ENCODE data around the gene CAMK2N2.

The CAMK2N2 gene

DNA sequence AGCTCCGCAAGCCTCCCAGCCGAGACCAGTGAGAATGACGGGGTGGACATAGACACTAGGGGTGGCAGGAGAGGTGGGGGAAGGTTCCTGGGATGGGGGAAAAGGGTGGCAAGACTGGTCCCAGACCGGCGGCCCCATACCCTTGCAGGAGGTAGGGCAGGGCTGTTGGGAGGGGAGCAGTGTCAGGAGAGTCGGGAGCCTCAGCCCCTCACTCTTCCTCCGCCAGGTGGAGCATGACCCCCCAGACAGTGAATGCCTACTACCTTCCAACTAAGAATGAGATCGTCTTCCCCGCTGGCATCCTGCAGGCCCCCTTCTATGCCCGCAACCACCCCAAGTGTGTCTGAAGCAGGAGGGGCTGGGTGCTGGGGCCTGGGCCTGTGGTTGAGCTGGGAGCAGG lies 29.0 kb upstream of the CAMK2N2 start:
- CTCF ChIA-PET = interaction anchor here (0.8 to 2.3 kb wide), 5 partner anchors 13 to 393 kb away, joined by 3 to 8 read pairs (median 5); no protein-coding TSS in a partner anchor
- 100% methylated on average over 7 of the region's 10 CpGs for WGBS (ENCODE audit: insufficient coverage)
- POLR2A ChIA-PET = no interaction called here
- DNase-seq = no peak
- Histone ChIP-seq H3K4me1 (ENCODE audit: control extremely low read depth in 1 of 4, control insufficient read depth in 4 of 4, insufficient read depth in 4 of 4, low read length in 3 of 4) (peaks cover 0 to 4% (median 0%) of the 10 kb centered on the region in 4 experiments), H3K9me3 (ENCODE audit: control extremely low read depth in 1 of 5, control insufficient read depth in 4 of 5, insufficient read depth in 2 of 5, low read depth in 1 of 5, low read length in 4 of 5) (no peaks in the 10 kb centered on the region), H3K4me3 (ENCODE audit: control insufficient read depth in 1 of 7, extremely low read depth in 1 of 7, insufficient read depth in 4 of 7, low read depth in 2 of 7, low read length in 6 of 7) (no peak overlapping the region), H3K27ac (ENCODE audit: insufficient read depth in 1 of 2, low read depth in 1 of 2, low read length in 2 of 2, poor library complexity in 1 of 2, severe bottlenecking in 2 of 2) (no peak overlapping the region), H3K27me3 (replicated peaks in 2 of 5; ENCODE audit: control insufficient read depth in 4 of 5, insufficient read depth in 5 of 5, low read length in 4 of 5) (peaks cover 0 to 8% (median 4%) of the 10 kb centered on the region in 5 experiments), H3K36me3 (ENCODE audit: control insufficient read depth in 4 of 4, insufficient read depth in 4 of 4, low read length in 3 of 4) (no peaks in the 10 kb centered on the region)

DNA sequence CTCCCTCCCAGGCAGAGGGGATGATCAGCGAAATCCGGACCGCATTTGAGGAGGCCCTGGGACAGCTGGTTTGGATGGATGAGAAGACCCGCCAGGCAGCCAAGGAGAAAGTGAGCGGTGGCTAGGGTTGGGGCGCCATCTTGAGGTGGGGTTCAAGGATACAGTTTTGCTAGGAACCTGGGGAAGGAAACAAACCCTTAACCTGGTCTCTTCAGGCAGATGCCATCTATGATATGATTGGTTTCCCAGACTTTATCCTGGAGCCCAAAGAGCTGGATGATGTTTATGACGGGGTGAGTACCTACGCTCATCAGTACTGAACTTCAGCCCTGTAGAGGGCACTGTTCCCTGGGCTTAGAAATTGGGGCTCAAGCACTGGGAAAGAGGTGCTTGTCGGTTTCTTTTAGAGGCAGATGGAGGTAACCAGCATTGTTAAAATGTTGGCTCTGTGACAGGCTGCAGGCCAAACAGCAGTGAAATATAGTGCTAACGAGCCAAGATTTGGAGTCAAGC lies 28.1 kb upstream of the CAMK2N2 start:
- H3K27me3 ChIP-seq (replicated peaks in 2 of 5; ENCODE audit: control insufficient read depth in 4 of 5, insufficient read depth in 5 of 5, low read length in 4 of 5) = peaks cover 0 to 8% (median 4%) of the 10 kb centered on the region in 5 experiments
- 16% methylated on average over 7 of the region's 10 CpGs for WGBS (ENCODE audit: insufficient coverage)
- H3K9me3 ChIP-seq (ENCODE audit: control extremely low read depth in 1 of 5, control insufficient read depth in 4 of 5, insufficient read depth in 2 of 5, low read depth in 1 of 5, low read length in 4 of 5) = no peaks in the 10 kb centered on the region
- ChIA-PET CTCF (interaction anchor here (0.8 to 2.3 kb wide), 9 partner anchors 21 to 394 kb away, joined by 3 to 8 read pairs (median 4); no protein-coding TSS in a partner anchor), POLR2A (no interaction called here)
- no peaks in the 10 kb centered on the region for H3K36me3 ChIP-seq (ENCODE audit: control insufficient read depth in 4 of 4, insufficient read depth in 4 of 4, low read length in 3 of 4)
- no peak overlapping the region for H3K4me3 ChIP-seq (ENCODE audit: control insufficient read depth in 1 of 7, extremely low read depth in 1 of 7, insufficient read depth in 4 of 7, low read depth in 2 of 7, low read length in 6 of 7)
- H3K27ac ChIP-seq (ENCODE audit: insufficient read depth in 1 of 2, low read depth in 1 of 2, low read length in 2 of 2, poor library complexity in 1 of 2, severe bottlenecking in 2 of 2) = no peak overlapping the region
- DNase-seq = peak; percentile 64 to 79 (median 76)
- H3K4me1 ChIP-seq (ENCODE audit: control extremely low read depth in 1 of 4, control insufficient read depth in 4 of 4, insufficient read depth in 4 of 4, low read length in 3 of 4) = peaks cover 0 to 4% (median 0%) of the 10 kb centered on the region in 4 experiments

DNA sequence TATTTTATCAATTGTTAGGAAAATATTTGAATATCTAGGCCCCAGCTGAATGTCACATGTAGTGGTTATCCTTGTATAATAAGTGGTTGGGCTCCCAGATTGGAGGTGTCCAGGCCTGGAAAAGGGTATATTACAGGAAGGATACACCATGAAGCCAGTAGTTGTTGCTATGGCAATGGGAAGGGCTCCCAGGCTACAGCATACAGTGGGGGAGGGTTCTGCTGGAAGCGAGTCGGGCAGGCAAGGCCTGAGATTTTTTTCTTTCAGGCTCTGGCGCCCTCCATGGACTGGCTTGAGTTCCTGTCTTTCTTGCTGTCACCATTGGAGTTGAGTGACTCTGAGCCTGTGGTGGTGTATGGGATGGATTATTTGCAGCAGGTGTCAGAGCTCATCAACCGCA lies 23.3 kb upstream of the CAMK2N2 start:
- H3K4me3 ChIP-seq (ENCODE audit: control insufficient read depth in 1 of 7, extremely low read depth in 1 of 7, insufficient read depth in 4 of 7, low read depth in 2 of 7, low read length in 6 of 7) = no peak overlapping the region
- peaks cover 0 to 9% (median 4%) of the 10 kb centered on the region in 5 experiments for H3K27me3 ChIP-seq (replicated peaks in 2 of 5; ENCODE audit: control insufficient read depth in 4 of 5, insufficient read depth in 5 of 5, low read length in 4 of 5)
- ChIA-PET CTCF (interaction anchor here (1.0 to 1.5 kb wide), 2 partner anchors 10 to 57 kb away, joined by 3 to 4 read pairs; no protein-coding TSS in a partner anchor), POLR2A (no interaction called here)
- WGBS (ENCODE audit: insufficient coverage) = 42% methylated on average over 4 of the region's 4 CpGs
- peak; percentile 39 to 50 (median 45) for DNase-seq
- H3K27ac ChIP-seq (ENCODE audit: insufficient read depth in 1 of 2, low read depth in 1 of 2, low read length in 2 of 2, poor library complexity in 1 of 2, severe bottlenecking in 2 of 2) = no peak overlapping the region
- no peaks in the 10 kb centered on the region for H3K4me1 ChIP-seq (ENCODE audit: control extremely low read depth in 1 of 4, control insufficient read depth in 4 of 4, insufficient read depth in 4 of 4, low read length in 3 of 4)
- H3K9me3 ChIP-seq (ENCODE audit: control extremely low read depth in 1 of 5, control insufficient read depth in 4 of 5, insufficient read depth in 2 of 5, low read depth in 1 of 5, low read length in 4 of 5) = no peaks in the 10 kb centered on the region
- H3K36me3 ChIP-seq (ENCODE audit: control insufficient read depth in 4 of 4, insufficient read depth in 4 of 4, low read length in 3 of 4) = no peaks in the 10 kb centered on the region

DNA sequence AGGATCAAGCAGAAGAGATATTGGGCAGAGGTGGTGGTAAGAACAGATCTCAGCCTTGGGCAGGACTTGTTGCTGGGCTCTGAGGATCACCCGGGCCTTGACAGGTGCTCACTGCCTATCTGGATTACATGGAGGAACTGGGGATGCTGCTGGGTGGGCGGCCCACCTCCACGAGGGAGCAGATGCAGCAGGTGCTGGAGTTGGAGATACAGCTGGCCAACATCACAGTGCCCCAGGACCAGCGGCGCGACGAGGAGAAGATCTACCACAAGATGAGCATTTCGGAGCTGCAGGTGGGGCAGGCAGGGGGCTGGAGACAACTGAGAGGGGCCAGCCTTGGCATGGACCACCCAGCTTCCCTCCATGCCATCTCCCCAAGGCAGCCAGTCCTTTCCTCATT lies 22.3 kb upstream of the CAMK2N2 start:
- H3K4me1 ChIP-seq (ENCODE audit: control extremely low read depth in 1 of 4, control insufficient read depth in 4 of 4, insufficient read depth in 4 of 4, low read length in 3 of 4) = no peaks in the 10 kb centered on the region
- CTCF ChIA-PET = interaction anchor here (1.0 to 2.1 kb wide), 4 partner anchors 11 to 399 kb away, joined by 3 to 8 read pairs (median 4); partner anchors contain the start of gene PARL
- peaks cover 0 to 14% (median 5%) of the 10 kb centered on the region in 5 experiments for H3K27me3 ChIP-seq (replicated peaks in 2 of 5; ENCODE audit: control insufficient read depth in 4 of 5, insufficient read depth in 5 of 5, low read length in 4 of 5)
- no peaks in the 10 kb centered on the region for H3K9me3 ChIP-seq (ENCODE audit: control extremely low read depth in 1 of 5, control insufficient read depth in 4 of 5, insufficient read depth in 2 of 5, low read depth in 1 of 5, low read length in 4 of 5)
- no peak for DNase-seq
- 98% methylated on average over 8 of the region's 8 CpGs for WGBS (ENCODE audit: insufficient coverage)
- H3K4me3 ChIP-seq (ENCODE audit: control insufficient read depth in 1 of 7, extremely low read depth in 1 of 7, insufficient read depth in 4 of 7, low read depth in 2 of 7, low read length in 6 of 7) = no peak overlapping the region
- H3K27ac ChIP-seq (ENCODE audit: insufficient read depth in 1 of 2, low read depth in 1 of 2, low read length in 2 of 2, poor library complexity in 1 of 2, severe bottlenecking in 2 of 2) = no peak overlapping the region
- no peaks in the 10 kb centered on the region for H3K36me3 ChIP-seq (ENCODE audit: control insufficient read depth in 4 of 4, insufficient read depth in 4 of 4, low read length in 3 of 4)
- POLR2A ChIA-PET = no interaction called here

DNA sequence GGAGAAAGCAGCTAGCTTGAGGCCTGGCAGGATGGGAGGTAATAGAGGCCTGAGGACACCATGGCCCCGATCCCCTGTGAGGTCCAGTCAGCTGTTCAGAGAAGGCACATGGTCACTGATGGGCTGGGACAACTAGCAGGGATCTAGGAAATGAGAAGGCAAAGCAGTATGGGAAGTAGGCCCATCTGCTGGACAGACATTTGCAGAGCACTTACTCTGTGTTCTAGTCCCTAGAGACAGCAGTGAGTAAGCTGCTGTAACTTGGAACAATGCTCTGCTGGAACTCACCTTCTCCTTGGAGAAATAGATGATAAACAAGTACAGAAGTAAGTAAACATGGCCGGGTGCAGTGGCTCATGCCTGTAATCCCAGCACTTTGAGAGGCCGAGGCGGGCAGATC lies 21.6 kb upstream of the CAMK2N2 start:
- no peaks in the 10 kb centered on the region for H3K36me3 ChIP-seq (ENCODE audit: control insufficient read depth in 4 of 4, insufficient read depth in 4 of 4, low read length in 3 of 4)
- peaks cover 1 to 20% (median 9%) of the 10 kb centered on the region in 5 experiments for H3K27me3 ChIP-seq (replicated peaks in 2 of 5; ENCODE audit: control insufficient read depth in 4 of 5, insufficient read depth in 5 of 5, low read length in 4 of 5)

DNA sequence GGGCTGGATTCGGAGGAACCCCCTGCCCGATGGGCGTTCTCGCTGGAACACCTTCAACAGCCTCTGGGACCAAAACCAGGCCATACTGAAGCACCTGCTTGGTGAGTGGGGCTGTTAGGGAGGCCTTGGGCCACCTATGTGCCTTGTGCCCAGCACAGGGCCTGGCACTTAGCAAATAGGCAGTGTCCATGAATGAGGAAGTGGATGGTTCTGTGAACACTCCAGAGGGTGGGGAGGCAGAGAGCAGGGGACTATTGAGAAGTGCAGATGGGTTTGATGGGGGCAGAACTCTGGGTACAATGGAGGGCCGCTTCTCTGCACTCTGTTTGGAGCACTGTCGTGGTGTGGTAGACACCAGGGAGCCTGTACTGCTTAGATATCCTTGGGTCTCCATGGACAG lies 16.0 kb upstream of the CAMK2N2 start:
- no peak for DNase-seq
- H3K9me3 ChIP-seq (ENCODE audit: control extremely low read depth in 1 of 5, control insufficient read depth in 4 of 5, insufficient read depth in 2 of 5, low read depth in 1 of 5, low read length in 4 of 5) = peaks cover 0 to 4% (median 0%) of the 10 kb centered on the region in 5 experiments
- H3K27me3 ChIP-seq (replicated peaks in 2 of 5; ENCODE audit: control insufficient read depth in 4 of 5, insufficient read depth in 5 of 5, low read length in 4 of 5) = peaks cover 8 to 55% (median 17%) of the 10 kb centered on the region in 5 experiments
- H3K36me3 ChIP-seq (ENCODE audit: control insufficient read depth in 4 of 4, insufficient read depth in 4 of 4, low read length in 3 of 4) = no peaks in the 10 kb centered on the region
- CTCF ChIA-PET = no interaction called here
- H3K4me3 ChIP-seq (ENCODE audit: control insufficient read depth in 1 of 7, extremely low read depth in 1 of 7, insufficient read depth in 4 of 7, low read depth in 2 of 7, low read length in 6 of 7) = no peak overlapping the region
- H3K4me1 ChIP-seq (ENCODE audit: control extremely low read depth in 1 of 4, control insufficient read depth in 4 of 4, insufficient read depth in 4 of 4, low read length in 3 of 4) = peaks cover 0 to 7% (median under 1%) of the 10 kb centered on the region in 4 experiments
- 93% methylated on average over 6 of the region's 6 CpGs for WGBS (ENCODE audit: insufficient coverage)
- POLR2A ChIA-PET = no interaction called here
- no peak overlapping the region for H3K27ac ChIP-seq (ENCODE audit: insufficient read depth in 1 of 2, low read depth in 1 of 2, low read length in 2 of 2, poor library complexity in 1 of 2, severe bottlenecking in 2 of 2)

More for the DNA sequence above, 21.6 kb upstream of the CAMK2N2 start:
- no peak overlapping the region for H3K4me3 ChIP-seq (ENCODE audit: control insufficient read depth in 1 of 7, extremely low read depth in 1 of 7, insufficient read depth in 4 of 7, low read depth in 2 of 7, low read length in 6 of 7)
- no peaks in the 10 kb centered on the region for H3K4me1 ChIP-seq (ENCODE audit: control extremely low read depth in 1 of 4, control insufficient read depth in 4 of 4, insufficient read depth in 4 of 4, low read length in 3 of 4)
- no peak overlapping the region for H3K27ac ChIP-seq (ENCODE audit: insufficient read depth in 1 of 2, low read depth in 1 of 2, low read length in 2 of 2, poor library complexity in 1 of 2, severe bottlenecking in 2 of 2)
- POLR2A ChIA-PET = no interaction called here
- no peaks in the 10 kb centered on the region for H3K9me3 ChIP-seq (ENCODE audit: control extremely low read depth in 1 of 5, control insufficient read depth in 4 of 5, insufficient read depth in 2 of 5, low read depth in 1 of 5, low read length in 4 of 5)
- DNase-seq = no peak
- CTCF ChIA-PET = interaction anchor here (0.8 to 2.1 kb wide), 6 partner anchors 10 to 398 kb away, joined by 3 to 8 read pairs (median 6); partner anchors contain the start of gene PARL
- WGBS (ENCODE audit: insufficient coverage) = 100% methylated on average over 1 of the region's 4 CpGs
